HG02852 (cell line): ENCODE measurements around the gene ITK.
"Not testable (repeated sequence)": the region's sequence is repeated elsewhere in the genome, so short reads cannot be mapped to it uniquely, and the experiment has no call there.

Experiments
- ATAC-seq: cut with Tn5 transposase; IDR thresholded peaks from one replicate; pipeline ENCODE4 v1.9.1; 2021; ENCODE audit warnings: mild to moderate bottlenecking, moderate library complexity; ENCODE audit not compliant: unreplicated experiment

The ITK gene

GRCh38 chr5:157205708-157206107 is 25.1 kb downstream of the ITK start:
- ATAC-seq, result no peak

DNA sequence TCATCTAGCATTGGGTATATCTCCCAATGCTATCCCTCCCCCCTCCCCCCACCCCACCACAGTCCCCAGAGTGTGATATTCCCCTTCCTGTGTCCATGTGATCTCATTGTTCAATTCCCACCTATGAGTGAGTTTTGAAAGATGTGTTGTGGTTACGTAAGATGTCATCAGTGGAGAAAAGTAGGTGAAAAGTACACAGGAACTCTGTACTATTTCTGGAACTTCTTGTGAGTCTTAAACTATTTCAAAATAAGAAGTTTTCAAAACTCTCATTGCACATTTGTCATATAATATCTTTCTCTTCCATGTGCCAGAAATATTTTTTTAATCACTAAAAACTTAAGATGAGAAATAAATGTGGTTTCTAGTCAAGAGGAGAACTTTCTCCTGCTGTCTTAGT is 30.0 kb downstream of the ITK start:
- ATAC-seq, result not testable (repeated sequence)

- no peak for ATAC-seq
These were observed 31.7 kb downstream of the ITK start for GRCh38 chr5:157212307-157212706.

- ATAC-seq, result no peak
These were observed 33.0 kb downstream of the ITK start for GRCh38 chr5:157213527-157214243.

DNA sequence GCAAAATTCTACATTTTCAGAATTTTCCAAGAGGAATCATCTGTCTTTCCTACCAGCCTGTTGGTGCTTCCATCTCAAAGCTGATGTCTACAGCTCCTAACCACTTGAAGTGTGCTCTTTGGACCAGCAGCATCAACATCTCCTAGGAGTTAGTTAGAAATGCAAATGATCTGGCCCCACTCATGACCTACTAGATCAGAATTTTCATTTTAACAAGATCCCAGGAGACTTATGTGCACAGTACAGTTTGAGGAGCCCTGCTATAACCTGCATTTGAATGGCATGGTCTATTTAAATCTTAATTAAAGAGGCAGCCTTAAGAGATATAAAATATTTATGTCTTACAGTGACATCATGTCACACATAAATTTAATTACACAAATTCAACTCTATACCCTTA is 33.8 kb downstream of the ITK start:
- no peak for ATAC-seq

DNA sequence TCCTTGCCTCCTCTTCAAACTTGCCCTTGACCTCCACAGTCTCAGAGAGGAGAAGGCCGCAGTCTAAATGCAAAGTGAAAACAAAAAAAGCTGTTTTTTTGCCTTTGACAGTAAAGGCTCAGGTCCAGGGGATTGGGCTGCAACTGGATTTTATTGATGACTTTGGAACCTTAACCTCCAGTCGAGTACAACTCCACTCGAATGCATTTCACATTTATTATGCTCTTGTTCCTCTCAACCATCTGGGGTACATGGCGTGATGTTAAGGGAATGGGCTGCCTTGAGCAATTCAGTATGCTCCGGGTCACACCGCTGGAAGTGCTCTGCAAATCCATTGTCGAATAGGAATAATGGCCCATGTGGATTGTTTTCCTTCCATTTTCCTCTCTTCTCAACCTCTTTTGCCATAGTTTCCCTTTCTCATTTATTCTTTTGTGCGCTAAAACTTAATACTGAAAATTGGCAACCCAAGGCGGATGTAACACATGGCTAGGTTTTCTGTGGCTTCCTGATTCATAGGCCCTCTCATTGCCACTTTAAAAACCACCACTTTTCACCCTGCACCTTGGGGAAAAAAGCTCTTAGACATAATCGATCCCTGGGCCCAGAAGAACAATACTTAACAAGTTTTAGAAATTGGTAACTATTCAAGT is 34.3 kb downstream of the ITK start:
- ATAC-seq, result peak; percentile 30

DNA sequence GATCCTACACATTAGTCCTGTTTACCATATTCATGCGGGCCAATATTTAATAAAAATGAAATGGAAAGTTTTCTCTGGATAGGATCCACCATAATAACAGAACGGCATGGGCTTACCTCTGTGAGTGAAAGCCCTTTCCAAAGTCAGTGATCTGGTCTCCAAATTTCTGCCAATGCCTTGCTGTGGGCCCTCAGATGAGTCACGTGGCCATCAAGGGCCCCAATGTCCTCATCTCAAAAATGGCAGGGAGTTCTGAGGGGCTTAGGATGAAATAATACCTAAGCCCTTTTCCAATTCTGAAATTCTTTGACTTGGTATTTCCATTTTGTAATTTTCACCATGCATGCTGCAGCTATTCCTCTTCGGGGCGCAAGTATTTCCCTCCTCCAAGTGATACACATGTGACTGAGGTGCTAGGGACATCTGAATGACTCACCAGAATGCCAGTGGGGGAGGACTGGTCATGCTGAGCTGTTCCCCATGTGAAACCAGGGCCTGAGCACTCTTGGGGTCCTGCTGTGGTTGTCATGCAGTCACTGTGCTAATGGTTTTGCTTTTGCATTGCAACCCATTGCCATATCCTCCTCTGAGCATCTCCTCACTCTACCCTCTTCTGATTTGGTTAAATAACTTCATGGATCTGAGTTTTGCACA is 35.0 kb downstream of the ITK start:
- no peak for ATAC-seq

DNA sequence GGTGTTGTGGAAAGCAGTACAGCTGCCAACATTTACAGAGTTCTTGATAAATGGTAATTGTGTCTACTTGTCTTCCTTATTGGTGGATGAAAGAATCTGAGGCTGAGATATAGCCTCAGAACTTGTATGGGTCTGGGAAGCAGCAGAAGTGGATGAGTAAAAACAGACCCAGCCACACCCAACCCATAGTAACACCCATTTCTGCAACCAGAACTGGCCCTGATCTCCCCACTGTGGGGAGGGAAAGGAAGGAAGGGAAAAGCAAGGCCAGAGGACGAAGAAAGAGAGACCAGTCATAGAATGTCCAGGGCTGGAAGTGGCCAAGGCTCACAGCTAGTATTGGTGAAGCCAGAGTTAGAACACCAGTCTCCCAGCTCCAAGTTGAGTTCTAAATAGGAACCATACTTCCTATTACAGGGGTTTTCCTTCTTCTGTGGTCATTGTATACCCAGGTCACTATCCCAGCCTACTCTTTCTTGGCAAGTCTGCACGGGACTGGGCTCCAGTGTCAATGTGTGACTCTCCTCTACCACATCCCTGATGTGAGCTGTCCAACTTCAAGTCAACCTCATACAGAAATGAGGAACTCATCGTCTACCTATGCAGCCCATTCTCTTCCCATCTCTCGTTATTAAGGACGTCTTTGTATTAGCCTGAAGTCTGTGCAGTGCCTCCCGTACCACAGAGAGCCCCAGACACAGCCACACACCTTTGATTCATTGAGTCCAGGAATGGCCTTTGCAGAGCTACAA is 35.9 kb downstream of the ITK start:
- ATAC-seq, result no peak

- no peak for ATAC-seq
These were observed 36.8 kb downstream of the ITK start for GRCh38 chr5:157217289-157218024.

DNA sequence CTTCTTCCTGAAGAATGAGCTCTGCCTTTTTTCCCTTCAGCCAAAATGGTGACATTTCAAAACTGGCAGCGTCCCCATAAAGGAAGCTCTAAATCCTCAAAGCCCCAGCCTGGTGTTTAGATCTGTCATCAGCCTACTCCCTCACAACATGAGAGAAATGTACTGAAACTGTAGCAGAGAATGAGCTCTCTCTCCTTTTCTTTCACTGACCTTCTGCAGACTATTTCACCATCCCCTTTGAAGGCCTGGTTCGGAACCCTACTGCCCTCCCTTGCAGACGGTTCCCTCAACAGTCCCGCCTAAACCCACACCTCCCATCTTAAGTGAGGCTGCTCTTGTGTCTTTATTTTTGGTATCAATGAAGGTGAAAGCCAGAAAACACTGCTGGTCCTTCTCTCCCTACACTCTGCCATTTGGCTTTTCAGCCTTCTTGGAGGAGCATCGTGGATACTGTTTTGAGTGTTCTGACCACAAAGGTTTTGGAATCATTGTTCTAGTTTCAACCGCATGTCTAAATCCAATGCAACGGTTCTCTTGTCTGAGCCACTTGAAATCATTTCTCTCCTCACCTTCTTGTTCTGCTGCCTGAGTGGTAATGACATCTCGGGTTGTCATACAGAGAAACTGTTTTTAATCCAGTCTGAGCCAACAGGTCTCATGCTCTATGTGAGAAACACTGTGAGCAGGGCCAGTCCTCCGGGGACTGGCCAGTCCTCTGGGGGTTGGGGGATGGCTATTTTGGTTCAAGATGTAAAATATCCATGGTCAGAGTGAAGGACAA is 39.0 kb downstream of the ITK start:
- peak; percentile 65 for ATAC-seq

DNA sequence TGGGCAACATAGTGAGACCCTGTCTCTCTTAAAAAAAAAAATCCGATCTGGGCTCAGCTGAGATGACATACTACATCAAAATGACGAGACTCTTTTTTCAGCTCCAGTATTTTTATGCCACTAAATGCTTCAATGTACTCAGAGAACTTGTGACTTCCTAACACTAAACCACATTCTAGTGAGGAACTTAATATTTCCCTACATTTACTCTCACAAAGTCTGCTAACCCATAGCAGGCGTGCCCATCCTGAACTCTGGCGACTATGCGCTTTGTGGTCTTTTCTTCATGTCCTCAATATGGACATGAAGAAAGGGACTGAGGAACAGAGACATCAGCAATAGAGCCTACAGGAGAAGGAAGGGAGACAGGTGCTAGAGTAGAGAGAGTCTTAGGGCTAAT is 41.3 kb downstream of the ITK start:
- ATAC-seq, result no peak

GRCh38 chr5:157222506-157223230 is 42.0 kb downstream of the ITK start:
- no peak for ATAC-seq

DNA sequence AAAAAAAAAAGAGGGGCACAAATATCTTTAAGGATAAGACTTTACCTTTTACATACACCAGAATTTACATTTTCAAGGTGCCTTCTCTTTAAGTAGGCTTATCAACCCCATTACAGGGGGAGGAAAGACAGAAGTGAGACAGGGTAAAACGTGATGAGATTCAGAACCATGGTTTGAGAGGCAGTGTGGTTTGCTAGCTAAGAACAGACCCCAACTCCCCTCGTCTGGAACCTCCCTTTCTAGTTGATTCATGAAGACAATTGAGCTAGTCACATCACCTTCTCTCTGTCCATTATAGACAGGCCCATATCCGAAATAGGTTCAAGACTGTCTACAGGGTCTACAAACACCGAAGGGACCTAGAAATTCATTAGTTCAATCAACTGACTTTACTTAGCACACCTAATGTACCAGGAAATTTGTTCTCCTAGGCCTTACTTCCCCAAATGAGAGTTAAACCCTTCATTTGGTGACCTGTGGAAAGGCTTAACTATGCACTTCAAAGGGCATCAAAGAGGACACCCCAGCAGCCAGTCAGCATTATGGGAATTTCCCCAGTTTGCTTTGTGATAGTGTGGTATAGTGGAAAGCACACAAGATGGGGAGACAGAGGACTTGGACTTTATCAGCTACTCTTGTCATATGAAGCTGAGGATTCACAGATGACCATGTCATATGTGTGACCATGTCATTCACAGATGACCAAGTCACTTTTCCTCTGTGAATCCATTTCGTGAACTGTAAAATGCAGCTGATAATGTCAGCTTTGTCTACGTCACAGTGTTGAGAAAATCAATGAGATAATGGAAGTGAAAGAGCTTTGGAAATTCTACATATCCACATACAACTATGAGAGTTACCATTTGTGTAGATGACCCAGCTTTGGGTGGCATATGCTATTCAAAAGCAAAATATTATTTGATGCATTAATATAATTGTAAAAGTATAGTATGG is 45.1 kb downstream of the ITK start:
- ATAC-seq, result no peak

- ATAC-seq, result no peak
These were observed 50.0 kb downstream of the ITK start for GRCh38 chr5:157230610-157231009.

DNA sequence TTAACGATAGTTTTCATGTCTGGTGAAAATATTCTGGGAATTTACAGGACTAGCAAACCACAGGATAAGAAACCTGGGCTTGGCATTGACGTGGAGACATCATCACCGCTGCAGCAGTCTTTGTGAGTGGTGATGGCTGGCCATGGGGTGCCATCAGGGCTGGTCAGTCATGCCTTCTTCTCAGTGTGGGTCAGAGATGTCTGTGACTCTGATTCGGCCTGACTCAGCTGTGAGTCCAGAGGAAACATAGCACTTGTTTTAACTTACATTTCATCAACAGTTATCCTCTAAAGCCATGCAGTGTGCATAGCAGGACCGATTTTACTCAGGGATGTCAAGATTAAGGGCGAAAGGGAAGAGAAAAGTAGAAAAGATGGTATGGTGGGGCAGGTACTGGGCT is 52.1 kb downstream of the ITK start:
- no peak for ATAC-seq

- no peak for ATAC-seq
These were observed 52.9 kb downstream of the ITK start for GRCh38 chr5:157233515-157233914.

DNA sequence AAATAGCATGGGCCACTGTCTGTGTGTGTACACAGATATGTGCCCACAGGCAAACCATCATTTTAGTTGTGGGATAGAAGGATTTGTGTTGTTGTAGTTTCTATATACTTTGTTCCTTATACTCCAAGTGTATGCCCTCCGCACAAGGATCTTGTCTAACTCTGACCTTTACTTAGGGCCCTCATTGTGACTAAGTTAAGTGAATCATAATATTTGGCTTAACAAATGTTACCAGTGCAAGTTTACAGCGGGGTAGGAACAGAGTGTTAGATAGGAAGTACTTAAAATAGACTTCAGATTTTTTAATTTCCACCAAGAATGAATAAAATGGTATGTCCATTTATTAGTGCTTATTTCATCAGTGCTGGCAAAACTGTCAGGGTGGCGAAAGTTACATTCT is 55.8 kb downstream of the ITK start:
- no peak for ATAC-seq

- ATAC-seq, result no peak
These were observed 60.8 kb downstream of the ITK start for GRCh38 chr5:157241483-157241882.
